MM.1S (cell line): Measurements from ENCODE around the gene HDAC9.

ENCODE experiments used
- DNase-seq: peaks from one replicate; pipeline ENCODE4 v3.0.0-alpha.2; 2015
- H2AFZ ChIP-seq: fragments of 300-600 bp; sonication (generic); 2 replicates; pipeline ENCODE4 v1.6.0; 2016; ENCODE audit warnings: antibody characterized with exemption, low read length
- H3F3A ChIP-seq: fragments of 300-600 bp; sonication (generic); 2 replicates; pipeline ENCODE4 v1.6.1; 2016; ENCODE audit warnings: mild to moderate bottlenecking, antibody characterized with exemption, low read length, moderate library complexity, mixed read lengths; ENCODE audit not compliant: insufficient read depth
- H3K27ac ChIP-seq: fragments of 300-600 bp; sonication (generic); 2 replicates; pipeline ENCODE4 v1.5.1; 2016; ENCODE audit warnings: mild to moderate bottlenecking, low read length
- H3K27me3 ChIP-seq: fragments of 300-600 bp; sonication (generic); replicated peaks from 2 replicates; pipeline ENCODE4 v1.6.0; 2016; ENCODE audit warnings: low read length; ENCODE audit not compliant: insufficient read depth
- H3K36me3 ChIP-seq: fragments of 300-600 bp; sonication (generic); replicated peaks from 2 replicates; pipeline ENCODE4 v1.6.1; 2016; ENCODE audit warnings: mild to moderate bottlenecking, low read length, mixed read lengths; ENCODE audit not compliant: insufficient read depth
- H3K4me1 ChIP-seq: fragments of 300-600 bp; sonication (generic); 2 replicates; pipeline ENCODE4 v1.6.1; 2016; ENCODE audit warnings: low read length, mixed read lengths
- H3K4me2 ChIP-seq: fragments of 300-600 bp; sonication (generic); 2 replicates; pipeline ENCODE4 v1.6.0; 2016; ENCODE audit warnings: low read depth, low read length
- H3K4me3 ChIP-seq: fragments of 300-600 bp; sonication (generic); 2 replicates; pipeline ENCODE4 v1.5.1; 2016; ENCODE audit warnings: low read length, mixed read lengths
- H3K79me2 ChIP-seq: fragments of 300-600 bp; sonication (generic); 2 replicates; pipeline ENCODE4 v1.6.1; 2016; ENCODE audit warnings: mixed run types, low read length, mixed read lengths
- H3K9ac ChIP-seq: fragments of 300-600 bp; sonication (generic); 2 replicates; pipeline ENCODE4 v1.6.1; 2016; ENCODE audit warnings: low read length, mixed read lengths
- H3K9me2 ChIP-seq: fragments of 300-600 bp; sonication (generic); replicated peaks from 2 replicates; pipeline ENCODE4 v1.6.1; 2016; ENCODE audit warnings: mild to moderate bottlenecking, low read length, mixed read lengths; ENCODE audit not compliant: insufficient read depth
- H3K9me3 ChIP-seq: fragments of 300-600 bp; sonication (generic); replicated peaks from 2 replicates; pipeline ENCODE4 v1.6.1; 2016; ENCODE audit warnings: mild to moderate bottlenecking, low read length, mixed read lengths; ENCODE audit not compliant: insufficient read depth
- H4K20me1 ChIP-seq: fragments of 300-600 bp; sonication (generic); 2 replicates; pipeline ENCODE4 v1.6.1; 2016; ENCODE audit warnings: mild to moderate bottlenecking, low read length, moderate library complexity, mixed read lengths; ENCODE audit not compliant: insufficient read depth
- CTCF ChIP-seq: fragments of 300-600 bp; sonication (generic); IDR thresholded peaks from 2 replicates; pipeline ENCODE4 v1.5.1; 2016; ENCODE audit warnings: antibody characterized with exemption, low read length, mixed read lengths
- EZH2 ChIP-seq: fragments of 300-600 bp; sonication (generic); optimal IDR thresholded peaks from 2 replicates; pipeline ENCODE3; 2017; ENCODE audit warnings: low read depth, mild to moderate bottlenecking, antibody characterized with exemption, low read length, mixed read lengths
- EZH2phosphoT487 ChIP-seq: fragments of 300-600 bp; sonication (generic); IDR thresholded peaks from 2 replicates; pipeline ENCODE4 v1.6.1; 2018; ENCODE audit warnings: antibody characterized with exemption, low read length

HDAC9 gene

DNA sequence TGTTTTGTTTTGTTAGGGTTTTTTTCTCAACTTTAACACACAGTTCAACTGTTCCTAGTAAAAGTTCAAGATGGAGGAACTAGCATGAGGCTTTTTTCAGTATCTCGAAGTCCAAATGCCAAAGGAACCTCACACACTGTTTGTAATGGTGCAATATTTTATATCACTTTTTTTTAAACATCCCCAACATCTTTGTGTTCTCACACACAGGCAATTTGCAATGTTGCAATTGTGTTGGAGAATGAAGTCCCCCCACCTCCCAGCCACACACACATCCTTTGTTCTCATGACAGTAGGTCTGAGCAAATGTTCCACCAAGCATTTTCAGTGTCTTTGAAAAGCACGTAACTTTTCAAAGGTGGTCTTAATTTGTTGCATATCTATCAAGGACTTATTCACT, 501.0 kb downstream of the HDAC9 start:
- Histone ChIP-seq H3K4me1 (0 out of 2 replicates have a peak, but pooled peaks cover 4% of the 10 kb centered on the region), H2AFZ (no peak overlapping the region), H3K36me3 (no peaks in the 10 kb centered on the region), H3K79me2 (no peaks in the 10 kb centered on the region), H3K4me3 (no peak overlapping the region), H3K9me3 (no peaks in the 10 kb centered on the region), H3K4me2 (no peak overlapping the region), H3K9me2 (no peaks in the 10 kb centered on the region), H3F3A (no peaks in the 10 kb centered on the region), H3K27ac (no peak overlapping the region), H3K27me3 (no peaks in the 10 kb centered on the region), H3K9ac (no peak overlapping the region), H4K20me1 (no peaks in the 10 kb centered on the region)
- no peak for DNase-seq
- no peak for TF ChIP-seq EZH2
- TF ChIP-seq CTCF: no peak
- TF ChIP-seq EZH2phosphoT487: no peak

DNA sequence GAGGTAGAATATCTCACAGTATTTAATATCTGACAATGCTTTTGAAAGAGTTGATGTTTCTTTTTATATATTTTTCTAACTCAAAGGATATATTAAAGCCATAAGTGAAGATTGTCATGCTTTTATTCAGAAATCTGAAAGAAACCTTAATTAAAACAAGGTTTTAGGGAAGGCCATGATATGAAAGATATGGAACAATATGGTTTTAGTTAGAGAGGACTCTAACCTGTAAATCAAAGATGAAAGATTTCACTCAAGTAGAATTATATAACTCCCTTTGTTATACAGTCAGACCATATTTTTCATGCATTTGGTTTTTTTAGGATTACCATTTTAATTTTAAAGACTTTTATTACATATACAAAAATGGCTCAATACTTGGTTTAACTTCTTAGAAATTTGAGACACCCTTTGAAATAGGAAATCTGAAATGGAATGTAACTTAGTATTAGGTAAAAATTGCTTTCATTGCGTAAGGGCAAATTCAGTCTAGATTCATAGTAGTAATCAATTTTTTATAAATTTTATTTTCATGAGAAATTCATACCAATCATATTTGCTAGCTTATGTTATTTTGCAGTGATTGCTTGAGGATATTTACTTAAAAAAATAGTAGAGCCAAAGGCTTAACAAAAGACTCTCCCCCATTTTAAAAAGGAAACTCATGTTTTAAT, 502.1 kb downstream of the HDAC9 start:
- no peak overlapping the region for H3K4me2 ChIP-seq
- no peaks in the 10 kb centered on the region for H3K9me2 ChIP-seq
- no peaks in the 10 kb centered on the region for H3K36me3 ChIP-seq
- H3K9me3 ChIP-seq: no peaks in the 10 kb centered on the region
- H3K4me3 ChIP-seq: no peak overlapping the region
- H3K4me1 ChIP-seq: 0 out of 2 replicates have a peak, but pooled peaks cover 4% of the 10 kb centered on the region
- no peaks in the 10 kb centered on the region for H3K79me2 ChIP-seq
- no peaks in the 10 kb centered on the region for H4K20me1 ChIP-seq
- no peak overlapping the region for H3K27ac ChIP-seq
- H2AFZ ChIP-seq: no peak overlapping the region
- TF ChIP-seq EZH2: no peak
- no peak for TF ChIP-seq CTCF
- no peak for TF ChIP-seq EZH2phosphoT487
- no peak overlapping the region for H3K9ac ChIP-seq
- H3F3A ChIP-seq: no peaks in the 10 kb centered on the region
- no peak for DNase-seq
- H3K27me3 ChIP-seq: no peaks in the 10 kb centered on the region

DNA sequence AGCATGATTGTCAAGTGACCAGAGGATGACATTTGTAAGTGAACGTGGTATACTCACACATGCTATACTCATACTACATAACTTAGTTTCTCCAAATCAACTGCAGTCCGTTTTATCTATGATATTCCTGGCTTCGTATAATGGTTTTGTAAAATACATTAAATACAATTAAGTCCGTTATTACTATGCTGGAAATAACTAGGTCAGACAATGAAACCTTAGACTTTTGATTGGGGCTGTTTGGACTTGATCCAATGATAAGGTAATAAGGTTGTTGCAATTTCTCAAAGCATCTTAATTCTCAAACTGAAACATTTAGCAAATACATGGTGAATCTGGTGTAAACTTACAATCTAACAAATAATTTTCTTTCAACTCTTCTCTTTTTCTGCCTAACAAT, 504.9 kb downstream of the HDAC9 start:
- Histone ChIP-seq H3K27ac (no peak overlapping the region), H3K9ac (no peak overlapping the region), H3K79me2 (no peaks in the 10 kb centered on the region), H3K4me2 (no peak overlapping the region), H3F3A (no peaks in the 10 kb centered on the region), H2AFZ (no peak overlapping the region), H3K9me2 (no peaks in the 10 kb centered on the region), H3K9me3 (no peaks in the 10 kb centered on the region), H3K4me3 (no peak overlapping the region), H4K20me1 (no peaks in the 10 kb centered on the region), H3K36me3 (no peaks in the 10 kb centered on the region), H3K4me1 (0 out of 2 replicates have a peak, but pooled peaks cover 4% of the 10 kb centered on the region), H3K27me3 (no peaks in the 10 kb centered on the region)
- no peak for DNase-seq
- TF ChIP-seq EZH2phosphoT487 (no peak), CTCF (no peak), EZH2 (no peak)
